Activated CD4-positive, alpha-beta T cell treated with anti-CD3 and anti-CD28 coated beads, Interleukin-2, Interleukin-4, amounts not matched to agents 100 ng/mL and 50 ng/mL, durations not matched to agents 16 hours and 8 hours (primary cell): ENCODE results near the gene MAP4K2.
"Not testable (repeated sequence)": the region's sequence is repeated elsewhere in the genome, so short reads cannot be mapped to it uniquely, and the experiment has no call there.

Experiments
- DNase-seq: peaks from one replicate; pipeline ENCODE4 v3.0.0-alpha.2; 2020; ENCODE audit warnings: low spot score

Gene MAP4K2

GRCh38 chr11:64838600-64839334 lies 35.8 kb upstream of the MAP4K2 start:
- DNase-seq: no peak

GRCh38 chr11:64837887-64838351 lies 34.9 kb upstream of the MAP4K2 start:
- no peak for DNase-seq

GRCh38 chr11:64836448-64837072 lies 33.5 kb upstream of the MAP4K2 start:
- no peak for DNase-seq

GRCh38 chr11:64835616-64836447 lies 32.8 kb upstream of the MAP4K2 start:
- DNase-seq: no peak

- no peak for DNase-seq
Measured at GRCh38 chr11:64834723-64835615, 32.0 kb upstream of the MAP4K2 start.

GRCh38 chr11:64834031-64834722 lies 31.2 kb upstream of the MAP4K2 start:
- DNase-seq: no peak

GRCh38 chr11:64833509-64833908 lies 30.5 kb upstream of the MAP4K2 start:
- DNase-seq: no peak

- DNase-seq: no peak
Measured at GRCh38 chr11:64833198-64833502, 30.1 kb upstream of the MAP4K2 start.

- DNase-seq: no peak
Measured at GRCh38 chr11:64832467-64833197, 29.6 kb upstream of the MAP4K2 start.

- DNase-seq: no peak
Measured at GRCh38 chr11:64831411-64831891, 28.4 kb upstream of the MAP4K2 start.

GRCh38 chr11:64829536-64830251 lies 26.7 kb upstream of the MAP4K2 start:
- DNase-seq: no peak

- DNase-seq: no peak
Measured at GRCh38 chr11:64827451-64827839, 24.4 kb upstream of the MAP4K2 start.

- no peak for DNase-seq
Measured at GRCh38 chr11:64826578-64827450, 23.8 kb upstream of the MAP4K2 start.

GRCh38 chr11:64826062-64826461 lies 23.0 kb upstream of the MAP4K2 start:
- DNase-seq: no peak

GRCh38 chr11:64823568-64824119 lies 20.6 kb upstream of the MAP4K2 start:
- DNase-seq: no peak

GRCh38 chr11:64817476-64817875 lies 14.5 kb upstream of the MAP4K2 start:
- DNase-seq: no peak

GRCh38 chr11:64815433-64815832 lies 12.4 kb upstream of the MAP4K2 start:
- DNase-seq: not testable (repeated sequence)

GRCh38 chr11:64814712-64815187 lies 11.7 kb upstream of the MAP4K2 start:
- no peak for DNase-seq
